Peyer's patch (tissue), 4 donors: Measurements from ENCODE around the gene IFT20.

Experiments used
- CTCF ChIP-seq, 6 experiments: fragments of 450-650 bp in 4 of 6; fragments of 200-600 bp in 2 of 6; sonication (generic) in 1 of 6; IDR thresholded peaks; one replicate each; pipeline ENCODE4 v1.5.1; 2017 to 2019; ENCODE audit warnings: antibody characterized with exemption in 6 of 6, mild to moderate bottlenecking in 3 of 6, moderate library complexity in 1 of 6
- POLR2A ChIP-seq, 2 donors: fragments of 450-650 bp; IDR thresholded peaks; one replicate each; pipeline ENCODE4 v1.5.1; 2017; ENCODE audit warnings: antibody characterized with exemption in 2 of 2, mild to moderate bottlenecking in 2 of 2, moderate library complexity in 2 of 2

GRCh38 chr17:28367641-28368305, 32.5 kb upstream of the IFT20 start:
- TF ChIP-seq CTCF (IDR thresholded peaks at IDR 0.05) (no peak), POLR2A (IDR thresholded peaks at IDR 0.05) (no peak)
